B cell (primary cell): ENCODE measurements around the gene IMMP2L. TPM values are rescaled to one million over a fixed set of nuclear protein-coding genes. Genes with fewer than 3 reads are reported as not detected.

ENCODE experiments used
- ATAC-seq: fragments of 200-7000 bp; cut with Tn5 transposase; one replicate; pipeline ENCODE4 v1.10.0; 2021; ENCODE audit warnings: low read depth, mild to moderate bottlenecking, moderate number of reproducible peaks, moderate library complexity
- CTCF ChIA-PET: fragments of 350-600 bp; sonication (Branson Sonifier 250); formaldehyde crosslinking; loops from one replicate; lab custom pipeline; 2021; ENCODE audit warnings: antibody characterized with exemption, inconsistent platforms; lab: Charles Lee
- POLR2A ChIA-PET: fragments of 350-600 bp; sonication (Branson Sonifier 250); formaldehyde crosslinking; loops from one replicate; lab custom pipeline; 2021; ENCODE audit warnings: antibody characterized with exemption; lab: Charles Lee
- DNase-seq: peaks from one replicate; pipeline ENCODE4 v3.0.0; 2013
- H2AFZ ChIP-seq: 2 replicates; pipeline ENCODE4 v1.6.1; 2012; ENCODE audit warnings: mild to moderate bottlenecking, low read depth, low read length; ENCODE audit not compliant: insufficient read depth, poor library complexity, severe bottlenecking
- H3K27ac ChIP-seq, 2 donors: 1 replicate in 1 of 2; 2 replicates in 1 of 2; pipeline ENCODE4 v1.5.1; 2012 to 2013; ENCODE audit warnings: low read length in 2 of 2, mild to moderate bottlenecking in 2 of 2, moderate library complexity in 1 of 2
- H3K27me3 ChIP-seq, 4 experiments: fragments of 200-600 bp in 1 of 4; sonication (generic) in 1 of 4; replicated peaks in 1 of 4; 1 replicate in 2 of 4; 2 replicates in 2 of 4; pipeline versions ENCODE4 v1.6.1 to v1.7.0; 2013 to 2016; ENCODE audit warnings: low read length in 3 of 4, mild to moderate bottlenecking in 2 of 4, mixed read lengths in 1 of 4, moderate library complexity in 1 of 4; ENCODE audit not compliant: insufficient read depth in 4 of 4, control insufficient read depth in 3 of 4; ENCODE audit errors: control extremely low read depth in 1 of 4
- H3K36me3 ChIP-seq, 2 experiments: replicated peaks in 1 of 2; 1 replicate in 1 of 2; 2 replicates in 1 of 2; pipeline versions ENCODE4 v1.6.1 to v1.7.1; 2013; ENCODE audit warnings: low read length in 1 of 2; ENCODE audit not compliant: insufficient read depth in 2 of 2, control insufficient read depth in 1 of 2; ENCODE audit errors: control extremely low read depth in 1 of 2, extremely low read depth in 1 of 2
- H3K4me1 ChIP-seq, 2 donors: fragments of 200-600 bp in 1 of 2; sonication (generic) in 1 of 2; 1 replicate in 1 of 2; 2 replicates in 1 of 2; pipeline versions ENCODE4 v1.5.1 to v1.6.1; 2013 to 2017; ENCODE audit warnings: low read length in 2 of 2; ENCODE audit not compliant: control insufficient read depth in 2 of 2, insufficient read depth in 2 of 2
- H3K4me2 ChIP-seq: replicated peaks from 2 replicates; pipeline ENCODE3; 2012; ENCODE audit warnings: mild to moderate bottlenecking, low read depth, low read length; ENCODE audit not compliant: poor library complexity, severe bottlenecking
- H3K4me3 ChIP-seq, 5 experiments: fragments of 200-600 bp in 1 of 5; sonication (generic) in 1 of 5; 1 replicate in 3 of 5; 2 replicates in 2 of 5; pipeline versions ENCODE4 v1.5.1 to v1.7.0; 2011 to 2016; ENCODE audit warnings: low read length in 4 of 5, mild to moderate bottlenecking in 4 of 5, low read depth in 2 of 5, control low read depth in 1 of 5, moderate library complexity in 1 of 5; ENCODE audit not compliant: insufficient read depth in 1 of 5; ENCODE audit errors: control extremely low read depth in 1 of 5, extremely low read depth in 1 of 5
- H3K79me2 ChIP-seq: fragments of 200-600 bp; sonication (generic); one replicate; pipeline ENCODE4 v1.6.0; 2016; ENCODE audit warnings: low read length; ENCODE audit not compliant: control insufficient read depth, insufficient read depth
- H3K9ac ChIP-seq: fragments of 200-600 bp; sonication (generic); 2 replicates; pipeline ENCODE4 v1.6.1; 2017; ENCODE audit warnings: mild to moderate bottlenecking, low read length, moderate library complexity
- H3K9me3 ChIP-seq, 3 donors: one replicate each; pipeline versions ENCODE4 v1.6.1 to v1.7.1; 2013; ENCODE audit warnings: low read length in 2 of 3; ENCODE audit not compliant: control insufficient read depth in 2 of 3, insufficient read depth in 1 of 3; ENCODE audit errors: control extremely low read depth in 1 of 3
- H4K20me1 ChIP-seq: 2 replicates; pipeline ENCODE4 v1.6.0; 2012; ENCODE audit warnings: mild to moderate bottlenecking, low read length; ENCODE audit not compliant: insufficient read depth, control insufficient read depth, poor library complexity, severe bottlenecking
- H3K27ac Mint-ChIP-seq: one replicate; pipeline ENCODE4 v1.8.0; 2021; ENCODE audit warnings: mixed read lengths
- H3K27me3 Mint-ChIP-seq: one replicate; pipeline ENCODE4 v1.8.0; 2021; ENCODE audit warnings: mixed read lengths
- H3K4me1 Mint-ChIP-seq: one replicate; pipeline ENCODE4 v1.8.0; 2021; ENCODE audit warnings: mixed read lengths
- H3K4me3 Mint-ChIP-seq: one replicate; pipeline ENCODE4 v1.8.0; 2021; ENCODE audit warnings: mixed read lengths
- H3K9me3 Mint-ChIP-seq: one replicate; pipeline ENCODE4 v1.8.0; 2022; ENCODE audit warnings: mixed read lengths; ENCODE audit not compliant: insufficient read depth
- CTCF ChIP-seq: fragments of 200-600 bp; IDR thresholded peaks from one replicate; pipeline ENCODE4 v1.8.0; 2022; ENCODE audit warnings: antibody characterized with exemption, mild to moderate bottlenecking
- EZH2 ChIP-seq: IDR thresholded peaks from 2 replicates; pipeline ENCODE4 v1.6.1; 2012; ENCODE audit warnings: borderline replicate concordance, low read depth, mild to moderate bottlenecking, moderate library complexity, low read length; ENCODE audit not compliant: insufficient read depth, poor library complexity, severe bottlenecking
- WGBS: methylation state at CpG from one replicate; pipeline ENCODE4 v1.1.5; 2013; ENCODE audit warnings: missing lambda C conversion rate; ENCODE audit not compliant: insufficient coverage; 5-methylcytosine and 5-hydroxymethylcytosine counted together
- intact Hi-C: fragments of 100-400 bp; cut with micrococcal nuclease; formaldehyde crosslinking; loops from one replicate; pipeline ENCODE4 v1.10.0; 2022
- polyA plus RNA-seq: library from polyadenylated mRNA; depleted of rRNA; stranded (reverse); fragments of >200 nt; gene quantifications from 2 replicates; pipeline ENCODE4 v1.2.3, GENCODE V29; 2012
- total RNA-seq, 2 donors: library from RNA; stranded (reverse); fragments of 120-200 nt in 1 of 2; gene quantifications; 1 replicate in 1 of 2; 2 replicates in 1 of 2; pipeline versions ENCODE4 v1.2.3 to v1.2.4, GENCODE V29; 2013 to 2022

IMMP2L gene
- total and polyA plus RNA-seq, 2 donors (not counting 1 experiment from before 2014, with no cell fraction given), result 3.8 to 34.2 TPM

- CTCF ChIA-PET, result no interaction called here
- Mint-ChIP-seq H3K9me3 (peaks cover 17% of the 10 kb centered on the region), H3K4me1 (no peaks in the 10 kb centered on the region), H3K27ac (no peak overlapping the region), H3K4me3 (no peak overlapping the region), H3K27me3 (no peaks in the 10 kb centered on the region)
- no peaks in the 10 kb centered on the region for H3K27me3 ChIP-seq
- H3K4me2 ChIP-seq, result no peak overlapping the region
- H3K9ac ChIP-seq, result no peak overlapping the region
- H4K20me1 ChIP-seq, result no peaks in the 10 kb centered on the region
- ATAC-seq, result no peak
- H3K9me3 ChIP-seq, result peaks cover 1 to 16% (median 4%) of the 10 kb centered on the region in 3 donors
- H3K4me3 ChIP-seq, result no peak overlapping the region
- H2AFZ ChIP-seq, result no peak overlapping the region
- TF ChIP-seq CTCF (no peak), EZH2 (no peak)
- intact Hi-C loops, result no loop called here
- H3K27ac ChIP-seq, result no peak overlapping the region
- no peaks in the 10 kb centered on the region for H3K4me1 ChIP-seq
- POLR2A ChIA-PET, result no interaction called here
- no peak for DNase-seq
- H3K79me2 ChIP-seq, result no peaks in the 10 kb centered on the region
- H3K36me3 ChIP-seq, result no peaks in the 10 kb centered on the region
These were observed 219.3 kb downstream of the IMMP2L start for GRCh38 chr7:111343017-111343416.

GRCh38 chr7:111339006-111339405, 223.3 kb downstream of the IMMP2L start:
- H3K9me3 ChIP-seq, result peaks cover 0 to 12% (median 4%) of the 10 kb centered on the region in 3 donors
- no peaks in the 10 kb centered on the region for H4K20me1 ChIP-seq
- Mint-ChIP-seq H3K27ac (no peak overlapping the region), H3K4me3 (no peak overlapping the region), H3K9me3 (peaks cover 5% of the 10 kb centered on the region), H3K27me3 (no peaks in the 10 kb centered on the region), H3K4me1 (no peaks in the 10 kb centered on the region)
- H2AFZ ChIP-seq, result no peak overlapping the region
- H3K4me3 ChIP-seq, result no peak overlapping the region
- H3K36me3 ChIP-seq, result no peaks in the 10 kb centered on the region
- POLR2A ChIA-PET, result no interaction called here
- H3K4me1 ChIP-seq, result no peaks in the 10 kb centered on the region
- CTCF ChIA-PET, result no interaction called here
- H3K9ac ChIP-seq, result no peak overlapping the region
- intact Hi-C loops, result no loop called here
- no peak overlapping the region for H3K27ac ChIP-seq
- TF ChIP-seq EZH2 (no peak), CTCF (no peak)
- ATAC-seq (no peak), DNase-seq (no peak)
- WGBS, result no CpG with 5 or more reads among the region's 1 CpG
- no peaks in the 10 kb centered on the region for H3K27me3 ChIP-seq
- H3K4me2 ChIP-seq, result no peak overlapping the region
- H3K79me2 ChIP-seq, result no peaks in the 10 kb centered on the region
